ENCODE data around the gene HMMR.
"Not testable (repeated sequence)": the region's sequence is repeated elsewhere in the genome, so short reads cannot be mapped to it uniquely, and the experiment has no call there.

HMMR gene

GRCh38 chr5:163460562-163461171, at the start of gene HMMR:
Gene HMMR (plus strand): TSS chr5:163460632. CDS start chr5:163460693, 61 bp downstream.
- DNase-seq = no peak

GRCh38 chr5:163415673-163416072, 44.8 kb upstream of the HMMR start:
- DNase-seq = not testable (repeated sequence)

- no peak for DNase-seq
Observed at GRCh38 chr5:163424836-163425235, 35.6 kb upstream of the HMMR start.

GRCh38 chr5:163426128-163426527, 34.3 kb upstream of the HMMR start:
- not testable (repeated sequence) for DNase-seq

GRCh38 chr5:163432544-163432943, 27.9 kb upstream of the HMMR start:
- DNase-seq = no peak

GRCh38 chr5:163433271-163433670, 27.2 kb upstream of the HMMR start:
- no peak for DNase-seq

- no peak for DNase-seq
Observed at GRCh38 chr5:163434401-163434866, 26.0 kb upstream of the HMMR start.

GRCh38 chr5:163436515-163436914, 23.9 kb upstream of the HMMR start:
- no peak for DNase-seq

GRCh38 chr5:163437011-163437308, 23.5 kb upstream of the HMMR start:
- DNase-seq = no peak

- peak; percentile 48 to 98 (median 92) for DNase-seq
Observed at GRCh38 chr5:163437309-163438182, 22.9 kb upstream of the HMMR start, which contains the start of gene CCNG1. Gene CCNG1 (plus strand): TSS chr5:163437595. CDS start chr5:163439257, 1,662 bp downstream.

- DNase-seq = no peak
Observed at GRCh38 chr5:163439092-163439425, 21.4 kb upstream of the HMMR start.

GRCh38 chr5:163440954-163441353, 19.5 kb upstream of the HMMR start:
- no peak for DNase-seq

GRCh38 chr5:163444526-163444925, 15.9 kb upstream of the HMMR start:
- no peak for DNase-seq

- DNase-seq = no peak
Observed at GRCh38 chr5:163445345-163445744, 15.1 kb upstream of the HMMR start.

- DNase-seq = no peak
Observed at GRCh38 chr5:163447191-163447590, 13.2 kb upstream of the HMMR start.

GRCh38 chr5:163447875-163448274, 12.6 kb upstream of the HMMR start:
- DNase-seq = no peak

- DNase-seq = no peak
Observed at GRCh38 chr5:163448491-163448890, 11.9 kb upstream of the HMMR start.

GRCh38 chr5:163451489-163451888, 8.9 kb upstream of the HMMR start:
- DNase-seq = no peak

GRCh38 chr5:163453705-163454104, 6.7 kb upstream of the HMMR start:
- DNase-seq = no peak

- not testable (repeated sequence) for DNase-seq
Observed at GRCh38 chr5:163455406-163455805, 5.0 kb upstream of the HMMR start.

GRCh38 chr5:163456029-163456589, 4.3 kb upstream of the HMMR start:
- no peak for DNase-seq

GRCh38 chr5:163456840-163457239, 3.6 kb upstream of the HMMR start:
- peak in 1 of 56 donors; percentile 2 for DNase-seq
